Measurements from ENCODE around the gene MCOLN1.

GRCh38 chr19:7539827-7540425 lies 17.5 kb downstream of the MCOLN1 start:
- TF ChIP-seq POLR2A (IDR thresholded peaks at IDR 0.05; ENCODE audit: low read length) = no peak
- no peak for TF ChIP-seq GATA1 (IDR thresholded peaks at IDR 0.05; ENCODE audit: low read depth, low read length)
